Measurements from ENCODE around the gene CAMTA1. TPM values are rescaled to one million over a fixed set of nuclear protein-coding genes. Genes with fewer than 3 reads are reported as not detected.

CAMTA1 gene
- total and polyA plus RNA-seq, 2 experiments from 2014 or later = 89.0 to 145 TPM

DNA sequence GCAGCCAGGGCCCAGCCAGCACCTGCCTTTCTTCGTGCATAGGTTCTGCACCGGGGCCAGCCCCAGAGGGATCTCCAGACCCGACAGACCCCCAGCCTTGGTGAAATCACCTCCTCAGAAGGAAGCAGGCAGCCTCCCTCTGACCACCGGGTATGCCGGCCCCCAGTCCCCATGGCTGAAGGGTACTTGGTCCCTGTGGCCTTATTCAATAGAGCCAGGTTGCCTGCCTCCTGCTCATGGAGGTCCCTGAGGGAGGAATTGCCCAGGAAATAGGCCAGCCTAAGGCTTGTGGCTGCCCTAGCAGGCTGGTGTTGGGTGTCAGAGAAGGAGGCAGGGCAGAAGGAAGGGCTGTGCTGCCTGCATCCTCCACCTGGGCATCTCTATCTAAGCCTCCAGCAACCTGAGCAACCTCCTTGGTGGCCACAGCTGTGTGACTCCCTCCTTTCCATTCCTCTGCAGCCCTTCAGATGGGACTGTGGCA lies 647.7 kb downstream of the CAMTA1 start:
- Histone ChIP-seq H3K79me2 (no peaks in the 10 kb centered on the region), H3K9me2 (replicated peaks; ENCODE audit: insufficient read depth) (no peaks in the 10 kb centered on the region), H3K27me3 (no peaks in the 10 kb centered on the region), H3K4me3 (no peak overlapping the region), H3K36me3 (replicated peaks; ENCODE audit: insufficient read depth, low read depth) (no peaks in the 10 kb centered on the region), H4K20me1 (ENCODE audit: insufficient read depth, poor library complexity, severe bottlenecking) (no peaks in the 10 kb centered on the region), H3K27ac (no peak overlapping the region), H2AFZ (no peak overlapping the region), H3K4me1 (ENCODE audit: insufficient read depth) (no peaks in the 10 kb centered on the region), H3K4me2 (no peak overlapping the region), H3K9me3 (ENCODE audit: low read depth) (no peaks in the 10 kb centered on the region)
- DNase-seq (ENCODE audit: low spot score) = no peak
- TF ChIP-seq EZH2phosphoT487 (IDR thresholded peaks at IDR 0.05; ENCODE audit: low read depth, severe bottlenecking, unreplicated experiment) (no peak), EZH2 (IDR thresholded peaks at IDR 0.05; ENCODE audit: borderline replicate concordance) (no peak), CTCF (IDR thresholded peaks at IDR 0.05; ENCODE audit: poor library complexity) (no peak)
- 84% methylated on average over 5 of the region's 5 CpGs for WGBS (ENCODE audit: low lambda C conversion rate, missing lambda C conversion rate)

DNA sequence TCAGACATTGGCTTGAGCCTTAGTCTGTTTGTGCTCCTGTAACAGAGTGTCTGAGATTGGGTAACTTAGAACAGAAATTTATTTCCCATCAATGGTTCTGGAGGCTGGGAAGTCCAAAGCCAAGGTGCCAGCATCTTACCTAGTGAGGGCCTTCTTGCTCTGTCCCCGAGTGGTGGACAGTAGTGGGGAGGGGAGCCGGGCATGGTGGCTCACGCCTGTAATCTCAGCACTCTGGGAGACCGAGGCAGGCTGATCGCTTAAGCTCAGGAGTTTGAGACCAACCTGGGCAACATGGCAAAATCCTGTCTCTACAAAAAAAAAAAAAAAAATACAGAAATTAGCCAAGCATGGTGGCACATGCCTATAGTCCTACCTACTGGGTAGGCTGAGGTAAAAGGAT lies 649.3 kb downstream of the CAMTA1 start:
- no peak for TF ChIP-seq CTCF (IDR thresholded peaks at IDR 0.05; ENCODE audit: poor library complexity)
- TF ChIP-seq EZH2 (IDR thresholded peaks at IDR 0.05; ENCODE audit: borderline replicate concordance) = no peak
- no peak for TF ChIP-seq EZH2phosphoT487 (IDR thresholded peaks at IDR 0.05; ENCODE audit: low read depth, severe bottlenecking, unreplicated experiment)
- DNase-seq (ENCODE audit: low spot score) = no peak
- no peak overlapping the region for H2AFZ ChIP-seq
- H3K9me2 ChIP-seq (replicated peaks; ENCODE audit: insufficient read depth) = no peaks in the 10 kb centered on the region
- no peaks in the 10 kb centered on the region for H3K9me3 ChIP-seq (ENCODE audit: low read depth)
- no peaks in the 10 kb centered on the region for H4K20me1 ChIP-seq (ENCODE audit: insufficient read depth, poor library complexity, severe bottlenecking)
- no peak overlapping the region for H3K4me2 ChIP-seq
- no peaks in the 10 kb centered on the region for H3K36me3 ChIP-seq (replicated peaks; ENCODE audit: insufficient read depth, low read depth)
- H3K4me1 ChIP-seq (ENCODE audit: insufficient read depth) = no peaks in the 10 kb centered on the region
- no peak overlapping the region for H3K27ac ChIP-seq
- H3K27me3 ChIP-seq = no peaks in the 10 kb centered on the region
- H3K79me2 ChIP-seq = no peaks in the 10 kb centered on the region
- 98% methylated on average over 5 of the region's 5 CpGs for WGBS (ENCODE audit: low lambda C conversion rate, missing lambda C conversion rate)
- no peak overlapping the region for H3K4me3 ChIP-seq

DNA sequence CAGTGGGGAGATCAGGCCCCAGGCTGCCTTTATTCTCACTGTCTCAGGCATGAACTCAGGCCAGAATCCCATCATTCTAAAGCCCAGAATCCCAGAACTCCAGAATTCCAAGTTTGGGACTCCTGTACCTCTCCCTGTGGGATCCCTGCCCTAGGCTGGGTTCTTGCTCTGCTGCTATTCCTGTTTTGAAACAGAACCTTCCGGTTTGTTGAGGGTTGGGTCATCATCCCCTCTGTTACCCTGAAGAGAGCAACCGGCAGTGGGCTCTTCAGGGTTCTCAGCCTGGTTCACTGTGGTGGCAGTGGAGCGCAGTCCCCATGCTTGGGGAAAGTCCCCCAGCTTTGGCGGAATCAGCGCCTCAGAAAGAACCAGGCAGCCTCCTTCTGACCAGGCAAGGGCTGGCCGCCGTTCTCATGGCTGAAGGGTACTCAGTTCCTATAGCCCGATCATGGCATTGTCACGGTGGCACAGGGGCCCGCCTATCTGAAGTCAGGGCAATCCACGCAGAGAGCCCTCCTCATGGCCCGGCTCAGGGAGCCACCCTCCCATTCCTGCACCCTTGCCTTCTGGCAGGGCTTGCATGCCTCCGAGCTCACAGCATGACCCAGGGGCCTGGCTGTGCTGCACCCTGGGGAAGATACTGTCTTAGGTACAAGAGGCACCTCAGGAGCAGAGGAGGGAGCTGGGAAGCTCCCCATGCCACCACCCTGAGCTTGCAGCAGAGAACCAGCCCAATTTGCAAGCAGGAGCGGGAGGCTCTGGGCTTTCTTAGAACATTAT lies 650.2 kb downstream of the CAMTA1 start:
- Histone ChIP-seq H3K4me3 (no peak overlapping the region), H3K9me3 (ENCODE audit: low read depth) (no peaks in the 10 kb centered on the region), H3K36me3 (replicated peaks; ENCODE audit: insufficient read depth, low read depth) (no peaks in the 10 kb centered on the region), H4K20me1 (ENCODE audit: insufficient read depth, poor library complexity, severe bottlenecking) (no peaks in the 10 kb centered on the region), H3K27ac (no peak overlapping the region), H2AFZ (no peak overlapping the region), H3K4me1 (ENCODE audit: insufficient read depth) (no peaks in the 10 kb centered on the region), H3K4me2 (no peak overlapping the region), H3K79me2 (no peaks in the 10 kb centered on the region), H3K9me2 (replicated peaks; ENCODE audit: insufficient read depth) (no peaks in the 10 kb centered on the region), H3K27me3 (no peaks in the 10 kb centered on the region)
- 92% methylated on average over 14 of the region's 14 CpGs for whole genome bisulfite sequencing (ENCODE audit: low lambda C conversion rate, missing lambda C conversion rate)
- no peak for DNase-seq (ENCODE audit: low spot score)
- TF ChIP-seq CTCF (IDR thresholded peaks at IDR 0.05; ENCODE audit: poor library complexity) = no peak

Data from hepatocyte (in vitro differentiated cells).